Sigmoid colon (tissue), 7 donors: ENCODE data around the gene HECTD1. TPM values are rescaled to one million over a fixed set of nuclear protein-coding genes. Genes with fewer than 3 reads are reported as not detected.

Experiments used
- DNase-seq: peaks from one replicate; pipeline ENCODE4 v3.0.0-alpha.2; 2019
- H3K27ac ChIP-seq, 4 donors: fragments of 200-600 bp; sonication (generic); one replicate each; pipeline ENCODE4 v1.5.1; 2016 to 2019; ENCODE audit warnings: mild to moderate bottlenecking in 1 of 4
- H3K27me3 ChIP-seq, 3 donors: fragments of 200-600 bp; sonication (generic); one replicate each; pipeline ENCODE4 v1.5.1; 2019; ENCODE audit warnings: mild to moderate bottlenecking in 1 of 3
- H3K36me3 ChIP-seq, 4 donors: fragments of 200-600 bp; sonication (generic); one replicate each; pipeline ENCODE4 v1.5.1; 2016 to 2019
- H3K4me1 ChIP-seq, 4 donors: fragments of 200-600 bp; sonication (generic); one replicate each; pipeline ENCODE4 v1.5.1; 2017 to 2019
- H3K4me3 ChIP-seq, 4 donors: fragments of 200-600 bp; sonication (generic); one replicate each; pipeline ENCODE4 v1.5.1; 2017 to 2019; ENCODE audit warnings: mild to moderate bottlenecking in 2 of 4, moderate library complexity in 1 of 4
- H3K9me3 ChIP-seq, 4 donors: fragments of 200-600 bp in 3 of 4; sonication (generic) in 3 of 4; one replicate each; pipeline versions ENCODE4 v1.5.1 to v1.6.1; 2013 to 2019
- CTCF ChIP-seq, 4 experiments: fragments of 450-650 bp in 3 of 4; fragments of 200-600 bp in 1 of 4; IDR thresholded peaks; one replicate each; pipeline ENCODE4 v1.5.1; 2016 to 2019; ENCODE audit warnings: antibody characterized with exemption in 4 of 4, mild to moderate bottlenecking in 3 of 4, moderate library complexity in 2 of 4
- EP300 ChIP-seq, 4 donors: sonication (generic); formaldehyde crosslinking; IDR thresholded peaks; one replicate each; pipeline ENCODE4 v1.6.1; 2017; ENCODE audit warnings: antibody characterized with exemption in 4 of 4
- POLR2A ChIP-seq, 2 donors: fragments of 450-650 bp; IDR thresholded peaks; one replicate each; pipeline ENCODE4 v1.6.1; 2016; ENCODE audit warnings: antibody characterized with exemption in 2 of 2, mild to moderate bottlenecking in 2 of 2, moderate library complexity in 2 of 2
- POLR2AphosphoS5 ChIP-seq, 4 donors: sonication (generic); formaldehyde crosslinking; IDR thresholded peaks; one replicate each; pipeline ENCODE4 v1.6.1; 2017; ENCODE audit warnings: antibody characterized with exemption in 4 of 4
- WGBS, 2 donors: extraction: QIAGEN DNeasy Blood & Tissue Kit; methylation state at CpG; one replicate each; pipeline ENCODE4 v1.1.7; 2013; 5-methylcytosine and 5-hydroxymethylcytosine counted together
- intact Hi-C: fragments of 100-400 bp; cut with DNase I; formaldehyde crosslinking; loops from one replicate; pipeline ENCODE4 v1.15.1; 2023
- polyA plus RNA-seq, 3 donors: library from polyadenylated mRNA; stranded (reverse); fragments of 200-250 nt; gene quantifications; one replicate each; pipeline ENCODE4 v1.2.3, GENCODE V29; 2013
- total RNA-seq, 4 donors: library from RNA; depleted of rRNA; stranded (reverse); fragments of >200 nt; gene quantifications; one replicate each; pipeline ENCODE4 v1.1.0, GENCODE V29; 2016
- donor health status: healthy with polysubstance abuse.
- donor health status: Bipolar disorder and iron deficiency.
- donor health status: healthy.

Gene HECTD1
- total and polyA plus RNA-seq, 7 donors = 30.0 to 186 (median 152) TPM

DNA sequence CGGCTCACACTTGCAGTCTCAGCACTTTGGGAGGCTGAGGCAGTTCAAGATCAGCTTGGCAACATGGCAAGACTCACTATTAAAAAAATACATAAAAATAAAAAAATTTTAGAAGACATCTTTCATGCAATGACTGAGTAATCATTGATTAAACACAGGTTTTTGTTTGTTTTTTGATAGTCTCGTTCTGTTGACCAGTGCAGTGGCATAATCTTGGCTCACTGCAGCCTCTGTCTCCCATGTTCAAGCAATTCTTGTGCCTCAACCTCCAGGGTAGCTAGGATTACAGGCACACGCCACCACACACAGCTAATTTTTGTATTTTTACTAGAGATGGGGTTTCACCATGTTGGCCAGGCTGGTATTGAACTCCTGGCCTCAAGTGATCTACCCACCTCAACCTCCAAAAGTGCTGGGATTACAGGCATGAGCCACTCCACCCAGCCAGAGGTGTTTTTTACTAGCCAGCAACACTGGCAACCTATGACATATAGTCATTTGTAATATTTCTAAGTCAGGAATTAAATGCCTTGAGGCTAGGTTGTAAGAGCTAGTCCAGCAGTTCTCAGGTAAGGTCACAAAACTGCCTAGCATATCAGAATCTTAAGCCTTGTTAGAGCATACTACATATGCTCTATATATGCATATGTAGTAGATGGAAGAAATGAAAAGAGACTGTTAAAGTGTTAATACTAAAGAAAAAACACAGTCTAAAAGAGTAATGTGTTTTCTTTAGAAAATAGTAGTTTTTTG, 27.1 kb downstream of the HECTD1 start:
- Histone ChIP-seq H3K4me1 (no peaks in the 10 kb centered on the region), H3K9me3 (no peaks in the 10 kb centered on the region), H3K27me3 (no peaks in the 10 kb centered on the region), H3K36me3 (peaks cover 3 to 46% (median 6%) of the 10 kb centered on the region in 4 donors), H3K4me3 (no peak overlapping the region), H3K27ac (no peak overlapping the region)
- 72 to 85% methylated on average over 3 of the region's 3 CpGs for WGBS, 2 donors
- TF ChIP-seq CTCF (IDR thresholded peaks at IDR 0.05) (no peak), POLR2A (IDR thresholded peaks at IDR 0.05) (no peak), POLR2AphosphoS5 (IDR thresholded peaks at IDR 0.05) (no peak), EP300 (IDR thresholded peaks at IDR 0.05) (no peak)
- intact Hi-C loops = no loop called here
- no peak for DNase-seq

- Histone ChIP-seq H3K9me3 (no peaks in the 10 kb centered on the region), H3K4me1 (no peaks in the 10 kb centered on the region), H3K27me3 (no peaks in the 10 kb centered on the region), H3K4me3 (no peak overlapping the region), H3K27ac (no peak overlapping the region), H3K36me3 (peaks cover 4 to 94% (median 30%) of the 10 kb centered on the region in 4 donors)
- DNase-seq = no peak
- 92 to 97% methylated on average over 4 of the region's 4 CpGs for WGBS, 2 donors
- intact Hi-C loops = no loop called here
- no peak for TF ChIP-seq CTCF (IDR thresholded peaks at IDR 0.05)
- TF ChIP-seq POLR2A (IDR thresholded peaks at IDR 0.05) = no peak
- no peak for TF ChIP-seq POLR2AphosphoS5 (IDR thresholded peaks at IDR 0.05)
- no peak for TF ChIP-seq EP300 (IDR thresholded peaks at IDR 0.05)
These were observed 33.2 kb downstream of the HECTD1 start for GRCh38 chr14:31174433-31174832.

DNA sequence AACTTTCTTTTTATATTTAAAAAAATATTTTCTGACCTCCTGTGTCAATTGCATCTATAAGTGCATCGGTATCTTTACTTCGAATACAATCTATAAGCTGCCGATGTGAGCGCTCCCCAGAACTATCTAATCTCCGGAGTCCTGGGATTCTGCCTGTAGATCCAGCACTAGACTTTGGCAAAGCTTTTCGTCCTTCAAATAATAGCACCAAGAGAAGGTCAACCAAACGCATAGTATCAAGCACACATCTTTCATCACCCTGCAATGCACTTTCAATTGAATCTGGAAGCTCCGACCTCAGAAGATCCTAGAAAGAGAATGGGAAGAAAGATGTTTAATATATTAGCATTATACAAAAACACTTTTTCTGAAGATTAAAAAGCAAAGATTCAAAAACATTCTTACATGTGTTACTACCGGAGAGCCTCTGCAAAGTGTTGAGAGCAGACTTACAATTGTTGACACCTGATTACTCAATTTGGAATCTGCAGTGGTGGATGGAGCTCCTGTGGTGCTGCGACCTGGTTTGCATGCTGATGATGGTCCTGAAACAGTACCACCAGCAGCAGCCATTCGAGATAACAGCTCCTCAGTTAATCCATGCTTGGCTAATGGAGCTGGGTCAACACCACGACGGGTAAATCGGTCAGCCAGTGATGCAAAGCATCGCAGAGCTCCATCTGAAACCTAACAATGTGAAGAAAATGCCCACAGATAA, 34.3 kb downstream of the HECTD1 start:
- no peaks in the 10 kb centered on the region for H3K27me3 ChIP-seq
- H3K4me3 ChIP-seq = no peak overlapping the region
- WGBS, 2 donors = 96 to 97% methylated on average over 15 of the region's 15 CpGs
- peaks cover 6 to 97% (median 38%) of the 10 kb centered on the region in 4 donors for H3K36me3 ChIP-seq
- no peaks in the 10 kb centered on the region for H3K4me1 ChIP-seq
- DNase-seq = no peak
- TF ChIP-seq EP300 (IDR thresholded peaks at IDR 0.05) (no peak), POLR2A (IDR thresholded peaks at IDR 0.05) (no peak), POLR2AphosphoS5 (IDR thresholded peaks at IDR 0.05) (no peak), CTCF (IDR thresholded peaks at IDR 0.05) (no peak)
- H3K9me3 ChIP-seq = no peaks in the 10 kb centered on the region
- no peak overlapping the region for H3K27ac ChIP-seq
- intact Hi-C loops = no loop called here

- H3K27me3 ChIP-seq = no peaks in the 10 kb centered on the region
- WGBS, 2 donors = 72 to 84% methylated on average over 6 of the region's 6 CpGs
- peak overlapping the region in 1 of 4 donors; percentile 12 for H3K27ac ChIP-seq
- H3K9me3 ChIP-seq = no peaks in the 10 kb centered on the region
- intact Hi-C loops = no loop called here
- peaks cover 0 to under 1% (median 0%) of the 10 kb centered on the region in 4 donors for H3K4me1 ChIP-seq
- H3K4me3 ChIP-seq = no peak overlapping the region
- no peak for DNase-seq
- peaks cover 6 to 97% (median 44%) of the 10 kb centered on the region in 4 donors for H3K36me3 ChIP-seq
- TF ChIP-seq CTCF (IDR thresholded peaks at IDR 0.05) = no peak
- TF ChIP-seq POLR2AphosphoS5 (IDR thresholded peaks at IDR 0.05) = no peak
- no peak for TF ChIP-seq EP300 (IDR thresholded peaks at IDR 0.05)
- no peak for TF ChIP-seq POLR2A (IDR thresholded peaks at IDR 0.05)
These were observed 35.5 kb downstream of the HECTD1 start for GRCh38 chr14:31172084-31172483.
